HPDE6-E6E7 (cell line): ENCODE results near the gene PXDN.
"Not testable (repeated sequence)": the region's sequence is repeated elsewhere in the genome, so short reads cannot be mapped to it uniquely, and the experiment has no call there.

ENCODE experiments used
- DNase-seq: peaks from one replicate; pipeline ENCODE4 v3.0.0; 2011; ENCODE audit warnings: missing footprints; ENCODE audit errors: extremely low spot score

PXDN gene

DNA sequence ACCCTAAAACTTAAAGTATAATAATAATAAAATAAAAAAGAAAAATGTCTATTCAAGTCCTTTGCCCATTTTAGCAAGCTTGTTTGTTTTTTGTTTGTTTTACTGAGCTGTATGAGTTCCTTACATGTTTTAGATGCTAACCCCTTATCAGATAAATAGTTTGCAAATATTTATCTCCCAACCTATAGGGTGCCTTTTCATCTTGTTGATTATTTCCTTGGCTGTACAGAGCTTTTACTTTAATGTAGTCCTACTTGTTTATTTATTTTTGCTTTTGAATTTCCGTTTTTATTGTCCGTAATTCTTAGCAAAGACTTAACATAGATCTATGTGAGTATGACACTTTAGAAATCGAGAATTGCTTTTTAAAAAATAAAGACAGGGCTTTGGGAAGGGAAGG, 17.8 kb downstream of the PXDN start:
- no peak for DNase-seq

DNA sequence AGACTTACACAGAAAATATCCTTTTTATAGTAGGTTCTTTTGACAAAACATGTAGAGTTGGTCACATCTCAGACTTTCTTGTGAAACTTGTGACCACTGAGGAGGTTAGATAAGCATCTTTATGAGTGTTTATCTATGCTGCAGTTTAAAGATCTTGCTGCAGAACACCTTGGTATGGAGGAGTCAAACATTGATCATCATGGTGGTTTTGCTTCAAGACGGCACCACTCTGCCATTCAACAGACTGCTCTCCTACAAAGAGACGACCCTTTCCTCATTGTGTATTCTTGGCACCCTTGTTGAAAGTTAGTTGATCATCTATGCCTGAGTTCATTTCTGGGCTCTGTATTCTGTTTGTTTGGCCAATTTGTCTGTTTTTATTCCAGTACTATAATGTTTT, 20.0 kb downstream of the PXDN start:
- not testable (repeated sequence) for DNase-seq

DNA sequence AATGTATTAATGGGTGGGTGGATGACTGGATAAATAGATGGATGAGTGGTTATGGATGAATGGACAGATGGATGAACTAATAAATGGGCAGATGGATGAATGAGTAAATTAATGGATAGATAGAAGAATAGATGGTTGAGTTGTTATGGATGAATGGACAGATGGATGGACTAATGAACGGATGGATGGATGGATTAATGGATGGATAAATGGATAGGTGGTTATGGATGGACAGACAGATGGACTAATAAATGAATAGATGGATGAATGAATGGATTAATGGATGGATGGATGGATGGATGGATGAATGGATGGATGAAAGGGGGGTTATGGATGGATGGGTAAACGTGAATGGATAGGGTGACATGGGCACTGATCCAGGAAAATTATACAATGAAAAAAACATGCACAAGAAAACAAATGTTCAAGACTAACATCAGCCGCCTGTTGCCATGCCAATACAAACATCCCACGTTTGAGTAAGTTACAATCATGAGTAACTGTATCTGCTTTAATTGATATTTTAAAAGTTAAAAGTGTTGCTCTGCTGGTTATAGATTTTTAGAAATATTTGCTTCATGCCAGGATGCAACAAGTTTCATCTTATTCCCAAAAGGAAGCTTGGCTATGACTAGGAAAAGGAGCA, 20.8 kb downstream of the PXDN start:
- no peak for DNase-seq

DNA sequence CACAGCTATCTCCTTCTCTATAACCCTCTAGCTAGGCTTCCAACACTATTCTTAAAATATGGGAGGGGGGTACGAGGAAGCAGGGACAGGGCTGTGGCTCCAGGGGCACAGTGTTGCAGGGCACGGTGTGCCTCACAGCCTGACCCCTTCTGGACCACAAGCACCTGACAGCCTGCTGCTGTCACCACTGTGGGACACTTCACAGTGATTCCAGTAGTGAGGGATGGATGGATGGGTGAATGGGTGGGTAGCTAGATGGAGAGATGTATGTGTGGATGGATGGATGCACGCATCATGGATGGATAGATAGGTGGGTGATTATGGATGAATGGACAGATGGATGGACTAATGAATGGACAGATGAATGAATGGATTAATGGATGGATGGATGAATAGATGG, 21.6 kb downstream of the PXDN start:
- no peak for DNase-seq

DNA sequence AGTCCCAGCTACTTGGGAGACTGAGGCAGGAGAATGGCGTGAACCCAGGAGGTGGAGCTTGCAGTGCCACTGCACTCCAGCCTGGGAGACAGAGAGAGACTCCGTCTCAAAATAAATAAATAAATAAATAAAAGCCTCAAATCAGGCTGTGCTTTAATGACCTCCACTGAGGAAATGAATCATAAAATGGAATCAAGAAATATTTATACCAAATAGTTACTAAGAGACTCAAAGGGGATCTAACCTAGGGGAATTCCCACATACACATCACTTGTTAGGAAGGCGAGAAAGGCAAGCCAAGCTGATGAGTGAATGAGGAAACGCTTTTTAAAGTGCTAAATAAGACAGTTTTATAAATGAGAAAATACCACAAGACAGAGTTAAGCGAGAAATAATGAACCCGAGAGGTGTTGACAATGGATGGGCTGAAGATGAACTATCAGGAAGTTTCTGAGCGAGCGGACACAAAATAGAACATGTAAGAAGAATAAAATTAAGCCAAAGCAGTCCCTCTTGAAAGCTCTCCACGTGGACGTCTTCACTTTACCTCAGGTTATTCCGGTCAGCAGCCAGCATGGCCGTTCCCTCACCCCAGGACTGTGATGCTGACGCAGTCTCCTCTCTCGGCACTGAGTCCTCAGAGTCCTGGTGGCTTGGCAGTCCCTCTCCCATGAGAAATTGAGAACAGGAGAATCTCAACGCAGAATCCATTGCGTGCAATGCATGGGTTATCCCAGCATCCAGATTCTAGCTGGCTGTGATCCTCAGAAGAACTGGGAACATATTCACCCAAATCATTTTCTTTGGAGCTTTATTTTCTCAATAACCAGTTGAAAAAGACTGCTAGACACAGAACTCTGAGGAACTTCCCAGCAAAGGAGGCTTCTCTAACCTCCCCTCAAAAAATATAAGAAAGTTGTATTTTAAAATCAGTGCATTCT, 22.3 kb downstream of the PXDN start:
- DNase-seq = peak; percentile 78

DNA sequence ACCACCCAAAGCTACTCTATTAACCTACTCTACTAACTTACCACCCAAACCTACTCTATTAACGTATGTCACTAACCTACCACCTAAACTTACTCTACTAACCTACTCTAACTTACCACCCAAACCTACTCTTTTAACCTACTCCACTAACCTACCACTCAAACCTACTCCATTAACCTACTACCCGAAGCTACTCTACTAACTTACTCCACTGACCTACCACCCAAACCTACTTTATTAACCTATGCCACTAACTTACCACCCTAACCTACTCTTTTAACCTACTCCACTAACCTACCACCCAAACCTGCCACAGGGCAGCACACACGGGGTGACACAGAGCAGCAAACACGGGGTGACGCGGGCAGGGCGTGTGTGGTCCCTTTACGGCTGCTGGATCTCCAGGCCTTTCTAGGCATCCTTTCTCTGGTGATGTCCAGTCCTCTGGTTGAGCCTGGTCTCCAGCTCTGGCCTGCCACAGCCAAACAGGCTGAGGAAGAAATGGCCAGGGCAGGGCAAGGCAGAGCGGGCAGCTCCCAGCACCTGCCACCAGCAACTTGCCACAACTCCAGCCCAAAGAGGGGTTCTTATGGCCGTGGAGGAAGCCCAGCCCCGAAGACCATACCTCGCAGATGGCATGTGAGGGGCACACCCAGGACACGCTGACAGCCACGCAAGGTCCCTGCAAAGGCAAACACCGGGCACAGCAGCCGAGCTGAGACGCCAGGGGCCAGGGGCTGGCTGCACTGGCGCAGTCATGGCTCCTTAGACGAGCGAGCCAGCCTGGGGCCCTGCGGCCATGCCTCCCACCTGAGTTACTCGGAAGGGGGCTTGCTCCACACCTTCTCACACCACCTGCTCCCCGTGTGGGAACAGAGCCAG, 25.7 kb downstream of the PXDN start:
- no peak for DNase-seq

DNA sequence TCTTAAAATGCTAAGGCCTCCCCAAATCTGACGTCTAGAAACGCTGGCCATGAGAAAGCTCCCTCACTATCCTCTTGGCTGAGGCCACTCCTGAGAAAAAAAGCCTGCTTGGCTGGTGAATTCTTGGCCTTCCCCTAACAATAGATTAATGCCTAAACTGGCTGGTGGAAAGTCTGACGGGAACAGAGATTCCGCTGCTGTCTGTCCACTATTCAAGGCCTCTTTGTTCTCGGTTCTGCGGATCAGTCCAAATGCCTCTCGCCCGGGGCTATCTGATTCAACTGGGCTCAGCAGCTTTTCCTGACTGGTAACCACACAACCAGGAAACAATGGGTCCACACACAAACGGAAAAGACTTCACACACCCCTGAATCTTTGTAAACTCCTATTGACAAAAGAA, 27.2 kb downstream of the PXDN start:
- DNase-seq = peak; percentile 85

DNA sequence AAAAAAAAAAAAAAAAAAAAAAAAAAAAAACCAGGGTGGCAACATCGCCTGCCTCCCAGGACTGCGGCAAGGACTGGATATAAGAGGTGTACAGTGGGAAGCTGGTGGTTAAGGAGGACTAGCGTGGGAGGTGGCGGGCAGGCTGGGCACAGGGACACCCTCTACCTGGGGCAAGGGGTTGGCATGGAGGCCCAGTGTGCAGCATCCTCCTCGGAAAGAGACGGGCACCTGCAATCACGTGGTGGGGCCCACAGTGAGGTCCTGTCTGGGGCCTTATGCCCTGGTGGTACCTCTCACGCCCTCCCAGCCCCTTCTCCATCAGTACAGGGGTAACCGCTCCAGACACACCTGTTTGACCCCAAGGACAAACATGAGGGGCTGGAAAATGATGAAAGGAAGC, 27.9 kb downstream of the PXDN start:
- no peak for DNase-seq

DNA sequence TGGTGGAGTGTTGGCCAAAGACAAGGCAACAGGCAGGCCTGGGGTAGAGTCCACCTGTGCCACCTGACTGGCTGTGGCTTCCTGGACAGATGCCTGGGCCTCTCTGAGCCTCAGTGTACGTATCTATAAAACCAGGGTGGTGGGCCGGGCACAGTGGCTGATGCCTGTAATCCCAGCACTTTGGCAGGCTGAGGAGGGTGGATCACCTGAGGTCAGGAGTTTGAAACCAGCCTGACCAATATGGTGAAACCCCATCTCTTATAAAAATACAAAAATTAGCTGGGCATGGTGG, 28.4 kb downstream of the PXDN start:
- not testable (repeated sequence) for DNase-seq

DNA sequence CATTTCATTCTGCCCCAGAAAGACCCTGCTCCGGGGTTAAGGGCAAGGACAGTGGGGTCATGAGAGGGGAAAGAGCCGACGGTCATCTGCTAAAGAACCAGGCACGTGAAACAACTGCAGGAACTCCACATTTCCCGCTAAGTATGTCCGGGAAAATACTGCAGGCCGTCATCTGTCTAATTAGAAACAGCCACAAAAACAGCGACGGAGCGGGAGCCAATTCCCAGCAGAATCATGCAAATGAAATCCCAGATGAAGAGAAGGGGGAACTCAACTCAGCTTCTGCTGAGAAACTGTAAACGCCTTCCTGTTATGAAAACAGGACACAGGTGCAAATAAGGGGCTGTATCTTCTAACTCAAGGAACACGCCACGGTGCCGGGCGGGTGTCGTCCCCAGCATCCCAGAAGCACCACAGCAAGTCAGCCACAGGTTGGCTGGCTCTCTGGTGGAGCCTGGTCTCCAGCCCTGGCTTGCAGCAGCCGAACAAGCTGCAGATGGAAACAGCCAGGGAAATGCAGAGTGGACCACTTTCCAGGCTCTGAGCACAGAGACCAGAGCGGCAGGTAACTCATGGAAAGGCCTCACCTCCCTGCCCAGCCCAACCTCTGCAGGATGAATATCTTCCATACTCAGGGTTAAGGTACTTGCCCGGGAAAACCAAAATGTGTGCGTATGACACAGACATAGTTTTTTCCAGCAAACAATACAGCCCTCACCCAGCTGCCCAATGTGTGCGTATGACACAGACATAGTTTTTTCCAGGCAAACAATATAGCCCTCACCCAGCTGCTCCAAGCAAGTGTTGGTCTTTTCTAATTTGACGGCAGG, 28.9 kb downstream of the PXDN start:
- DNase-seq = no peak

DNA sequence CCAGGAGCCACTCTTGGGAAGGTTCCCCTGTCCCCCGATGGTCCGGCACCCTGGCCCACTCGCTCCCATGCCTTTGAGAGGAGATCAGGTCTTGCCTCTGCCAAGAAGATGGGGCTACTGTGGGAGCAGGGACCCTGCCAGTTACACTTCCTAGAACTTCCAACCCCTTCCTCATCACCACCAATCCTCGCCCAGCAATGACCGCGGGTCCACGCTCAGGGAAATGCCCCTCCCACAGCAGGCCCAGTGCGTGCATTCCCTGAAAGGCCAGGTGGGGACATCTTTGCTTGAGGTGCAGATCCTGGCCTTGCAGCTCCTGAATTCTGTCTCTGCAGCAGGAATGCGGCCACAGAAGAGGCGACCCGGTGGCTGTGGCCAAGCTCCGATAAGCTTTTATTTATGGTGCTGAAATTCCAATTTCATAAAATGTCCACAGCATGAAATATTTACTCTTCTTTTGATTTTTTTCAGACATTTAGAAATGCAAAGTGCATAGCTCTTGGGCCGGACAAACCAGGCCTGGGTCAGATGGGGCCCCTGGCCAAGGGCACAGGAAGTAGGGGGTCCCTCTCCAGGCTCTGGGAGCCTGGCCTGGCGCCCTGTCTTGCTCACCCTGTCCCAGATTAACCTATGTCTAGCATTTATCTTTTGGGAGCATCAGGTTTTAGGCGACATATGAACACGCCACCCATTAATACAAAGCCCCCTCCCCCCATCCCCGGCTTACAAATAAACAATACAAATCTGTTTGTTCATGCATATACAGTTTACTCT, 29.8 kb downstream of the PXDN start:
- no peak for DNase-seq

DNA sequence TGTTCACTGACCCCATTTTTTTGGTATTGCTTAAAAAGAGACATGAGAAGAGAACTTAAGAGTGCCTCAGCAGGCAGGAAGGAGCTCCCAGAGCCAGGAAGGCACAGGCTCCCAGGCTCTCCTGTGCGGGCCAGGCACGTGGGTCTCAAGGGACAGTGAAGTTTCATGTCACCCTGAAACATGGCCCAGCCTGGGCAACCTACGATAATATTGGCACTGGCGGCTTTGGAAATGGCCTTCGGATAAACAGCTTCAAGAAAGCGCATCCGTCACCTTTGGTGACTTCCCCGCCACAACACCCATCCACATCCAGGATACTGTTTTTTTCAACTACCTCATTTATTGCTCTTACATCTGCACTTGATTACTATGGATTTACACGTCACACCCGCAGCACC, 30.5 kb downstream of the PXDN start:
- DNase-seq = no peak

DNA sequence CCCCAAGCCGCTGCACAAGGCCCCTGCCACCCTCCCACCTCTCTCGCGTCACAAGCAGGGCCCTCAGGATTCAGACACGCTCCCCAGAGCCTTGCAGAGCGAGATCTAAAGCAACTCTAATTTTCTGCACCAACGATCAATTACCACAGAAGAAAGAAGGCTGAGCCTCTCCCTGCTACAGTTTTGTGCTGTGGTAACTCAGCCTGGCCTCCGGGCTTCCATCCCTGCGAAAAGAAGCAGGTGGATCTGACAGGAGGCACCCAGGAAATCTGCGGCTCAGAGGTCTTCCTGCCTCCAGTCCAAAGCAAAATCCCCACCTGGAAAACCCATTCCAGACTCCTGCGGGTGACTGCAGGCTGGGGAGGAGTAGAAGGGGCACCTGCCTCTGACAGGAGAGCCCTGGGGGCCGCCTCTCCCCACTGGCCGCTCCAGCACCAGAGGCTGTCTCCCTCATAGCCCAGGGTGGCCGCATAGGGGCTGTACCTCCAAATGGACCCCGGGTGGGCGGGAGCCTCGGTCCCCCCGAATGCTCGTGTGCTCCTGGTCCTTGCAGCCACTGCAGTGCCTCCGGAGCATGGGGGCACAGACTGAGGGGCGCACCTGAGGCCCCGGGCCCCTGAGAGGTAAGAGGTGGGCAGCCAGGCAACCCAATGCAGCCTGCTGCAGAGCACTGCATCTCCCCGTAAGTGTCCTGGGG, 31.0 kb downstream of the PXDN start:
- DNase-seq = no peak

DNA sequence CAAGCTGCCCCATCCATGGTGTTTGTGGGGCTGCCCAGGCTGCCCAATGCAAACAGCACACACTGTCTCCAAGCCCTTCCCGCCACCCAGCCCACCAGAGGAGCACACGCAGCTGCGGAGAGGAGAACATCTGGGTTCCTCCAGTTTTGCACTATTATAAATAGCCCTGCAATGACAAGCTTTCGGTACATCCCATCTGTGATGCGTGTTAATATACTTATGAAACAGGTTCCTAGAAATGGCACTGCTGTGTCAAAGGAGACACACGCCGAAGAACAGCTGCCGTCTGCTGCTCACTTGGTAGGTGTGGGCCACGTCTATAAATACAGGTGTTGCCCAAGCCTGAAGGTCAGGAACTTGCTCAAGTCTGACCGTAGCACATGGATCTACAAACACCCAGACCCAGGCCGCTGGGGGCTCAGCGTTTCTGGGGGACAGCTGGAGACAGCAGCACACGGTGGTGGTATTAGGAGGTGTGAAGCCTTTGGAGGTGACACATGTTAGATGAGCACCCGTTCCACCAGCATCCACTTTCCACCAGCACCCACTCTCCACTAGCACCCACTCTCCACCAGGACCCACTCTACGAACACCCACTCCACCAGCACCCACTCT, 34.3 kb downstream of the PXDN start:
- no peak for DNase-seq

DNA sequence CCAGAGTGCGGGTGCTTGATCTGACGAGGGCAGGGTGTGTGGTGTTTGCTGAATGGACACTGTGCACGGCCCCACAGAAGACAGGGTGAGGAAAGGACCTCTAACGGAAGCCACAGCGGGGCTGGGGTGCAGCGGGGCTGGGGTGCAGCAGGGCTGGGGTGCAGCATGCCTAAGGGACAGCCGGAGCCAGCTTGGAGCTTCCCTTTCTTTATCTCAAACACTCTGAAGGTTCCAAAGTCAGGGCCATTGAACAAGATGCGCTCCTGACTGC, 35.0 kb downstream of the PXDN start:
- no peak for DNase-seq

DNA sequence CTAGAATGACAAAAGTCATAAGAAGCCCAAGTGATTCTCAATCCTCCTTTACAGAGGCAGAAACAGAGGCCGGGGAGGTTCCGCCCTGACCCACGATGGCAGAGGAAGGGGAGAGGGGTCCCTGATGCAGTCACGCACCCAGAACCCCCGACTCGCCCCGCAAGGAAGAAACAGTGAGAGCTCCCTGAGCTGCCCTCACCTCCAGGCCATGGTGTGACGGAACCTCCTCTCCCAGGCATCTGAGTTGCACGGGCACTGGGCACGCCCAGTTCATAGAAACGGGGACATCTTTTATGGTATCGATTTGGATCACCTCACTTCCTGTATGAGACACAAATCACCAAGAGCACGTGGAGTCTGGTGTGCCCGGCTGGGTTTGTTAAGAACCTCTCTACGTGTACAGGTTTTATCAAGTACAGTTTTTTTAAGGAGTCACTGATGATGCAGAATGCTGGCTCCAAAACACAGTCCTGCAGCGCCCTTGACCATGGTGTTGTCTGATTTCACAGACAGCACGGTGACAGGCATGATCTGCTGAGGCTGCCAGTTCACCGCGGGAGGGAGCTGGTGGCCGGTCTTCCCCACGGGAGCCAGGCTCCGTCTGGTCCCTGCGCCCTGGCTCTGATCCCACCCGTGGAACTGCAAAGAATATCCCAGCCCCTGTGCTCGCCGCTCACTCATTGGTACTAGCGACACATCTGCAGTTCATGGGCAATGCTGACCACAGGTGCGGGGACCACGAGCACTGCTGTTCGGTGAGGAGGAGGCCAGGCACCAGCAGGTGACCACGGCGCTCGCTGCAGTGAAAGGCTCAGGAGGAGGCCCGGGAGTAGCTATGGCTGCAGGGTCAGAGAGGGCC, 35.6 kb downstream of the PXDN start:
- no peak for DNase-seq

DNA sequence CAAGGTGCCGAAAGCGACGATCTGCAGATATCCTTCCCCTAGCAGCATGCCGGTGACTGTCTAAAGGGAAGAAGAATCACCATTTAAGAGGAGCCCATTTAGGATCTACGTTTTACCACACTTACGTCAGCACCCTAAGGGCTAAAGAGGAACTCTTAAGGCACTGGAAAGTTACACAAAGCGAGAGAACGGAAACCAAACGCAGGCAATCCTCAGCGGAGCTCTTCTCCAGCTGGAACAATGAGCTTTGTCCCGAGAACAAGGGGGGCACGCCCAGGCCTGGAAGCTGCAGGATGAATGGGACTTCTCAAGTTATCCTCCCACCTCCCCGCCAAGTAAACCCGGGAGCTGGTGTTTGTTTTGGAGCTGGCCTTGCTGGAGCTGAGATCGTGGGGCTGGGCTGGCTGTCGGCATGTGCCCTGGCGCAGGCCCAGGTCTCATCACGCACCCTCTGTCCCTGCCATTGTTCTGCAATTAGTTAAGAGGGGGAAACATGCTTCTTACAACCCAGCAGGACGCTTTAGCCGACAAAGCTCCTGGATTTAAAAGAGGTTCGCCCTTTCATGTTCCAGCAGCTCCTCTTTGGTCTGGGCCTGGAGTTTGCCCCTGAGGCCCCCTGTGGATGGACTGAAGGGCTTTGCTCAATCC, 36.4 kb downstream of the PXDN start:
- peak; percentile 60 for DNase-seq

DNA sequence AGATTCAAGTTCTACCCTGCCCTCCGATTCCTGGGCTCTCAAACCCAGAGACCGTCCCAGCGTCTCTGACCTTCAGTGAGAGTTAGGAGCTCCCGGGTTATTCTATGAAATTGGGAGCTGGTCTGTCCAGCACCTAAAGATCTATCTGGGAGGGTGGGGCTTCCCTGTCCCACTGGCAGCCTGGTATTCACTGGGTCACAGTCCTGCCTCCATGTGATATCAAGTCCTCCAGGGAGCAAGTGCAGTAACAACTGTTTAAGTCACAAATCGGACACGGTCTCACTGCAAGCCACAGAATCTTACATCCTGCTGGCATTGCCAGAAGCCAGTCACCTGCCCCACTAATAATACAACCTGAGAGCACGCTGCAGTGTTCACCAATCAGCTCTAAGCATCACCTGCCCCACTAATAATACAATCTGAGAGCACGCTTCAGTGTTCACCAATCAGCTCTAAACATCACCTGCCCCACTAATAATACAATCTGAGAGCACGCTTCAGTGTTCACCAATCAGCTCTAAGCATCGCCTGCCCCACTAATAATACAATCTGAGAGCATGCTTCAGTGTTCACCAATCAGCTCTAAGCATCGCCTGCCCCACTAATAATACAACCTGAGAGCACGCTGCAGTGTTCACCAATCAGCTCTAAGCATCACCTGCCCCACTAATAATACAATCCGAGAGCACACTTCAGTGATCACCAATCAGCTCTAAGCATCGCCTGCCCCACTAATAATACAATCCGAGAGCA, 38.0 kb downstream of the PXDN start:
- not testable (repeated sequence) for DNase-seq
